Neural progenitor cell (in vitro differentiated cells): ENCODE measurements around the gene SIPA1L3. TPM values are rescaled to one million over a fixed set of nuclear protein-coding genes. Genes with fewer than 3 reads are reported as not detected.

ENCODE experiments used
- DNase-seq: peaks from one replicate; pipeline ENCODE4 v3.0.0-alpha.2; 2016; ENCODE audit warnings: low spot score
- H2AFZ ChIP-seq: fragments of 200-600 bp; sonication (generic); replicated peaks from 2 replicates; pipeline ENCODE4 v1.6.1; 2016; ENCODE audit warnings: antibody characterized with exemption
- H3F3A ChIP-seq: fragments of 200-600 bp; sonication (generic); 2 replicates; pipeline ENCODE4 v1.6.1; 2016; ENCODE audit warnings: antibody characterized with exemption, low read depth
- H3K27ac ChIP-seq: fragments of 200-600 bp; sonication (generic); 2 replicates; pipeline ENCODE4 v1.5.1; 2016; ENCODE audit warnings: mild to moderate bottlenecking
- H3K27me3 ChIP-seq: fragments of 200-600 bp; sonication (generic); 2 replicates; pipeline ENCODE4 v1.6.1; 2016; ENCODE audit warnings: mild to moderate bottlenecking, moderate library complexity
- H3K36me3 ChIP-seq: fragments of 200-600 bp; sonication (generic); 2 replicates; pipeline ENCODE4 v1.5.1; 2016
- H3K4me1 ChIP-seq: fragments of 200-600 bp; sonication (generic); 2 replicates; pipeline ENCODE4 v1.6.1; 2016; ENCODE audit warnings: mixed run types
- H3K4me2 ChIP-seq: fragments of 200-600 bp; sonication (generic); 2 replicates; pipeline ENCODE4 v1.6.1; 2016
- H3K4me3 ChIP-seq: fragments of 200-600 bp; sonication (generic); 2 replicates; pipeline ENCODE4 v1.5.1; 2016
- H3K79me2 ChIP-seq: fragments of 200-600 bp; sonication (generic); 2 replicates; pipeline ENCODE4 v1.6.1; 2016; ENCODE audit warnings: low read depth
- H3K9ac ChIP-seq: fragments of 200-600 bp; sonication (generic); 2 replicates; pipeline ENCODE4 v1.6.1; 2016
- H3K9me3 ChIP-seq: fragments of 200-600 bp; sonication (generic); 2 replicates; pipeline ENCODE4 v1.5.1; 2016; ENCODE audit warnings: low read depth
- H4K20me1 ChIP-seq: fragments of 200-600 bp; sonication (generic); 2 replicates; pipeline ENCODE4 v1.6.1; 2016; ENCODE audit warnings: low read depth
- H3K27ac Mint-ChIP-seq: 3 replicates; pipeline ENCODE4 v1.8.0; 2021; ENCODE audit warnings: mixed read lengths
- H3K27me3 Mint-ChIP-seq: 2 replicates; pipeline ENCODE4 v1.8.0; 2022; ENCODE audit warnings: low read depth, mild to moderate bottlenecking, inconsistent platforms, moderate library complexity, mixed read lengths; ENCODE audit not compliant: insufficient read depth
- H3K36me3 Mint-ChIP-seq: 3 replicates; pipeline ENCODE4 v1.8.0; 2021; ENCODE audit warnings: mixed read lengths
- H3K4me1 Mint-ChIP-seq: 3 replicates; pipeline ENCODE4 v1.8.0; 2021; ENCODE audit warnings: mixed read lengths
- H3K4me3 Mint-ChIP-seq: 3 replicates; pipeline ENCODE4 v1.8.0; 2021; ENCODE audit warnings: mild to moderate bottlenecking, moderate library complexity, mixed read lengths
- H3K9me3 Mint-ChIP-seq: 3 replicates; pipeline ENCODE4 v1.8.0; 2020; ENCODE audit warnings: mixed read lengths
- EZH2 ChIP-seq: fragments of 200-600 bp; sonication (generic); IDR thresholded peaks from 2 replicates; pipeline ENCODE4 v1.6.1; 2017; ENCODE audit warnings: antibody characterized with exemption, mild to moderate bottlenecking, moderate library complexity
- EZH2phosphoT487 ChIP-seq: fragments of 200-600 bp; sonication (generic); IDR thresholded peaks from 2 replicates; pipeline ENCODE4 v1.6.1; 2017; ENCODE audit warnings: antibody characterized with exemption
- total RNA-seq: library from RNA; depleted of rRNA; stranded (reverse); fragments of >200 nt; gene quantifications from 2 replicates; pipeline ENCODE4 v1.2.3, GENCODE V29; 2015; ENCODE audit warnings: low replicate concordance
- TF ChIP-seq, protein P1 (sequence below): fragments of 200-600 bp; sonication (generic); IDR thresholded peaks from 2 replicates; pipeline ENCODE4 v1.5.1; 2017; ENCODE audit warnings: antibody characterized with exemption, mild to moderate bottlenecking

Gene SIPA1L3
- total RNA-seq, 1 donor from 2014 or later = 19.2 TPM

DNA sequence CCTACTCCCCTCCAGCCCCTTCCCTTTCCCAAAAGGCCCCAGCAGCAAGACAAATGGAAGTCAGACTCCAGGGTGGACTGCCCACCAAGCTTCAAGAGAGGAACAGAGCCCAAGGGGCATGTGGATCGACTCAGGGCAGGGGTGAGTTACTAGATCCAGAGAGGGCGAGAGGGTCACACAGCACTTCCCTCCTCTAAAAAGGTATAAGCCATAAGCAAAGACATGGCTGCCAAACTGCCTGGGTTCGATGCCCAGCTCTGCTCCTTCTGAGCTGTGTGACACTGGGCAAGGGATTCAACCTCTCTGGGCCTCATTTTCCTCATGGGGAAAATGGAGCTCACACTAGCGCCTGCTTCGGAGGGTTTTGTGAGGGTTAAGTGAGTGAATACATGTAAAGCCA, 345.4 kb downstream of the SIPA1L3 start:
- H3K4me2 ChIP-seq = peak overlapping the region; percentile 54
- no peak overlapping the region for H3K27ac ChIP-seq
- H3F3A ChIP-seq = peaks cover 38% of the 10 kb centered on the region
- H2AFZ ChIP-seq = no peak overlapping the region
- no peak overlapping the region for H3K4me3 ChIP-seq
- DNase-seq = no peak
- no peaks in the 10 kb centered on the region for H3K9me3 Mint-ChIP-seq
- H4K20me1 ChIP-seq = no peaks in the 10 kb centered on the region
- peaks cover 33% of the 10 kb centered on the region for H3K4me1 Mint-ChIP-seq
- no peaks in the 10 kb centered on the region for H3K79me2 ChIP-seq
- H3K36me3 ChIP-seq = no peaks in the 10 kb centered on the region
- no peaks in the 10 kb centered on the region for H3K36me3 Mint-ChIP-seq
- H3K4me1 ChIP-seq = peaks cover 28% of the 10 kb centered on the region
- H3K27me3 Mint-ChIP-seq = peaks cover 16% of the 10 kb centered on the region
- H3K9ac ChIP-seq = no peak overlapping the region
- no peak overlapping the region for H3K27ac Mint-ChIP-seq
- no peaks in the 10 kb centered on the region for H3K9me3 ChIP-seq
- H3K27me3 ChIP-seq = peaks cover 19% of the 10 kb centered on the region
- H3K4me3 Mint-ChIP-seq = peak overlapping the region; percentile 55
- TF ChIP-seq EZH2phosphoT487 (no peak), EZH2 (no peak)
- TF ChIP-seq, protein P1, sequence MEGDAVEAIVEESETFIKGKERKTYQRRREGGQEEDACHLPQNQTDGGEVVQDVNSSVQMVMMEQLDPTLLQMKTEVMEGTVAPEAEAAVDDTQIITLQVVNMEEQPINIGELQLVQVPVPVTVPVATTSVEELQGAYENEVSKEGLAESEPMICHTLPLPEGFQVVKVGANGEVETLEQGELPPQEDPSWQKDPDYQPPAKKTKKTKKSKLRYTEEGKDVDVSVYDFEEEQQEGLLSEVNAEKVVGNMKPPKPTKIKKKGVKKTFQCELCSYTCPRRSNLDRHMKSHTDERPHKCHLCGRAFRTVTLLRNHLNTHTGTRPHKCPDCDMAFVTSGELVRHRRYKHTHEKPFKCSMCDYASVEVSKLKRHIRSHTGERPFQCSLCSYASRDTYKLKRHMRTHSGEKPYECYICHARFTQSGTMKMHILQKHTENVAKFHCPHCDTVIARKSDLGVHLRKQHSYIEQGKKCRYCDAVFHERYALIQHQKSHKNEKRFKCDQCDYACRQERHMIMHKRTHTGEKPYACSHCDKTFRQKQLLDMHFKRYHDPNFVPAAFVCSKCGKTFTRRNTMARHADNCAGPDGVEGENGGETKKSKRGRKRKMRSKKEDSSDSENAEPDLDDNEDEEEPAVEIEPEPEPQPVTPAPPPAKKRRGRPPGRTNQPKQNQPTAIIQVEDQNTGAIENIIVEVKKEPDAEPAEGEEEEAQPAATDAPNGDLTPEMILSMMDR = no peak

DNA sequence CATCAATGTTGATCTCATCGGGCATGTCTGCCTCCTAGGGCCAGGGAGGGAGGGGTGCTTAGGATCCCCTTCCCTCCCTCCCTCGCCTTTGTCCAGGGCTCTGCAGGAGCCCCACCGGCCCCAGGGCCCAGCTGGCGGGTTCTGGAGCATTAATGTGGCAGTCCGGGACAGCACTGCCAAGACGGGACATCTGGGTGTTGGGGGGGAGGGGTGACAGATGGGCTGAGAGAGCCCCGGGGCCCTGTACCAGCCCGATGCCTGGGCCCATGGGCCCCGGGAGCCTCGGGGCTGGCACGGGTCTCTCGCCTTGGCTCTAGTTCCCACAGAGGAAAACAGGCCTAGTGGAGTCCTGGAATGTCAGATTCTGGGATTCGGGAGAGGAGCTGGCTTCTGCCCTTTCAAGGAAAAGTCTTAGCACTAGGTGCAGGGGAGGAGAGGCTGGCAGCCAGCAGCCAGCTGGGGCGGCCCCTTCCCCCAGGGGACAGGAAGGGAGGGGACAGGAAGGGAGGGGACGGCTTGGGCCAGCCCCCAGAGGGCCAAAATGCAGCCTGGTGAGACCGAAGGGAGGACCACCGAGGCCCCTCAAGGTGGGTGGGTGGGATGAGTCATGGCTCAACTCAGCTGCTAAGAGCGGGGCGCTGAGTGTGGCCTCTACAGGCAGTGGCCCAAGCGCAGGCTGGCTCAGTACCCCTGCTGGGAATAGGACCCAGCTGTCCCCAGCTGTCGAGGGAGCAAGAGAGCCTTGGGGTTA, 346.1 kb downstream of the SIPA1L3 start:
- no peak overlapping the region for H3K27ac ChIP-seq
- DNase-seq = peak; percentile 43
- no peak overlapping the region for H3K9ac ChIP-seq

DNA sequence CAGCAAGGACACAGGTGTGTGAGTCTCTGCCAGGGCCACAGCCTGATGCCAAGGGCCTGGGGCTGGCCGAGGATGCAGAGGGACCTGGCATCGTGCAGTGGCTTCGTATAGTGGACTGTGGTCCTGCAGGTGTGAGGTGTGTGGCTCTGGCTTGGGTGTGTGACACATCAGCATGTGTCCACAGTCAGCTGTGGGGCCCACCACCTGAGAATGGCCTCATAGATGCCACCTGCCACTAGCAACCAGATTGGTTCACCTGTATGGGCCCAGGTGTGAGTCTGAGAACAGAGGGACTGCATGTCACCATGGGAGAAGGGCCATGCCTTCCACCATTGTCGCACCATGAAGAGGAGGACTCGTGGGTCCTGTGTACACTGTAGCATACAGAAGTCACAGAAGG, 346.8 kb downstream of the SIPA1L3 start:
- H3F3A ChIP-seq = peaks cover 38% of the 10 kb centered on the region
- H3K4me1 ChIP-seq = peaks cover 28% of the 10 kb centered on the region
- no peaks in the 10 kb centered on the region for H3K36me3 ChIP-seq
- no peak overlapping the region for H3K27ac Mint-ChIP-seq
- H3K4me3 Mint-ChIP-seq = no peak overlapping the region
- H3K9ac ChIP-seq = no peak overlapping the region
- no peaks in the 10 kb centered on the region for H4K20me1 ChIP-seq
- peaks cover 21% of the 10 kb centered on the region for H3K27me3 ChIP-seq
- H3K9me3 Mint-ChIP-seq = no peaks in the 10 kb centered on the region
- H3K4me1 Mint-ChIP-seq = peaks cover 33% of the 10 kb centered on the region
- no peak overlapping the region for H2AFZ ChIP-seq
- no peak for DNase-seq
- TF ChIP-seq, protein P1 = no peak
- TF ChIP-seq EZH2phosphoT487 (no peak), EZH2 (no peak)
- no peak overlapping the region for H3K27ac ChIP-seq
- H3K36me3 Mint-ChIP-seq = no peaks in the 10 kb centered on the region
- no peak overlapping the region for H3K4me3 ChIP-seq
- H3K9me3 ChIP-seq = no peaks in the 10 kb centered on the region
- H3K27me3 Mint-ChIP-seq = peaks cover 19% of the 10 kb centered on the region
- no peak overlapping the region for H3K4me2 ChIP-seq
- H3K79me2 ChIP-seq = no peaks in the 10 kb centered on the region

More for the DNA sequence above, 346.1 kb downstream of the SIPA1L3 start:
- Histone ChIP-seq H3K4me1 (peaks cover 28% of the 10 kb centered on the region), H3K36me3 (no peaks in the 10 kb centered on the region), H2AFZ (peak overlapping the region; percentile 5), H3K9me3 (no peaks in the 10 kb centered on the region), H3F3A (peaks cover 38% of the 10 kb centered on the region), H3K4me3 (no peak overlapping the region), H4K20me1 (no peaks in the 10 kb centered on the region), H3K27me3 (peaks cover 21% of the 10 kb centered on the region), H3K4me2 (peak overlapping the region; percentile 54), H3K79me2 (no peaks in the 10 kb centered on the region)
- Mint-ChIP-seq H3K9me3 (no peaks in the 10 kb centered on the region), H3K4me3 (peak overlapping the region; percentile 55), H3K27me3 (peaks cover 19% of the 10 kb centered on the region), H3K27ac (no peak overlapping the region), H3K36me3 (no peaks in the 10 kb centered on the region), H3K4me1 (peaks cover 33% of the 10 kb centered on the region)
- TF ChIP-seq EZH2 = no peak
- no peak for TF ChIP-seq EZH2phosphoT487
- TF ChIP-seq, protein P1 = no peak
